Uterus (tissue), 4 donors: Measurements from ENCODE around the gene ZNF526. TPM values are rescaled to one million over a fixed set of nuclear protein-coding genes. Genes with fewer than 3 reads are reported as not detected.

Source experiments
- DNase-seq, 2 donors: peaks; one replicate each; pipeline ENCODE4 v3.0.0-alpha.2; 2019 to 2020
- H3K27ac ChIP-seq, 2 donors: fragments of 200-600 bp; sonication (generic); 1 replicate in 1 of 2; 2 replicates in 1 of 2; pipeline ENCODE4 v1.5.1; 2016 to 2018
- H3K27me3 ChIP-seq, 2 donors: fragments of 200-600 bp; sonication (generic); one replicate each; pipeline ENCODE4 v1.5.1; 2018 to 2019; ENCODE audit warnings: control low read depth in 1 of 2
- H3K36me3 ChIP-seq, 2 donors: fragments of 200-600 bp; sonication (generic); one replicate each; pipeline ENCODE4 v1.5.1; 2019; ENCODE audit warnings: control low read depth in 1 of 2
- H3K4me1 ChIP-seq, 2 donors: fragments of 200-600 bp; sonication (generic); one replicate each; pipeline ENCODE4 v1.5.1; 2018 to 2019; ENCODE audit warnings: control low read depth in 1 of 2
- H3K4me3 ChIP-seq, 2 donors: fragments of 200-600 bp; sonication (generic); 1 replicate in 1 of 2; 2 replicates in 1 of 2; pipeline ENCODE4 v1.5.1; 2018 to 2019; ENCODE audit warnings: mild to moderate bottlenecking in 1 of 2
- H3K9me3 ChIP-seq, 2 donors: fragments of 200-600 bp; sonication (generic); one replicate each; pipeline ENCODE4 v1.5.1; 2019; ENCODE audit warnings: control low read depth in 1 of 2
- POLR2A ChIP-seq, 2 donors: fragments of 450-650 bp; IDR thresholded peaks; one replicate each; pipeline ENCODE4 v1.6.1; 2016; ENCODE audit warnings: antibody characterized with exemption in 2 of 2, mild to moderate bottlenecking in 1 of 2, moderate library complexity in 1 of 2
- intact Hi-C: fragments of 100-400 bp; cut with DNase I; formaldehyde crosslinking; loops from one replicate; pipeline ENCODE4 v1.15.1; 2023; ENCODE audit warnings: low total_unique reads
- total RNA-seq, 4 donors: library from RNA; depleted of rRNA in 3 of 4; stranded (reverse); fragments of >200 nt in 3 of 4; gene quantifications; one replicate each; pipeline versions ENCODE4 v1.1.0 to v1.2.4, GENCODE V29; 2014 to 2023
- TF ChIP-seq, protein P1 (sequence below), 4 experiments: fragments of 200-600 bp in 2 of 4; fragments of 450-650 bp in 2 of 4; sonication (generic) in 2 of 4; IDR thresholded peaks; one replicate each; pipeline ENCODE4 v1.5.1; 2016 to 2019; ENCODE audit warnings: antibody characterized with exemption in 4 of 4, mild to moderate bottlenecking in 2 of 4, moderate library complexity in 1 of 4
- donor health status: DM: yes; HTN: yes; CAD: no.

Gene ZNF526
- total RNA-seq, 4 donors from 2014 or later: 1.0 to 20.6 (median 8.4) TPM

DNA sequence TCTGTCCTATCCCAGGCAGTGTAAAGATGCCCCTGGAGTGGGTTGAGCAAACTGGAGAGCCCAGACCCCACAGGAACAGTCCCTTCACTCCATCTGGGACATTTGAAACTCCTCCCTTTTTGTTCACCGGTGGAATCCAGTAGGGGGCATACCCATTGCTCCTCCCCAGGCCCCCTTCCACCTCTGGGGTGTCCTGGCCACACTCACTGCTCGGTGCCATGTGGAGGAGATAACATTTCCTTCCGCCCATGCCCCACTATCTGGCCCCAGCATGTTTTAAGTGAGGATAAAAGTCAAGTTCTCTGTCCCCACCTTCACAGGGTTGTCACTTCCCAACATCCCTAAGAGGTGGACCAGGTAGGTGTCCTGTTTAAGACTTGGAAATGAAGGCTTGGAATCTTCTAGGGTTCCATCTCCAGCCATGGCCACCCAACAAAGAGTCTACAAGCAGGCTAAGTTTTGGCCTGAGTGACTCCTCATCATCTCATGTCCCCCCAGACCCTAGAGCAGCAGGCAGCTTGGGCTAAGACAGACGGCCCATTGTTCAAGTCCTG is 9.3 kb downstream of the ZNF526 start:
- no peaks in the 10 kb centered on the region for H3K9me3 ChIP-seq
- H3K4me3 ChIP-seq: no peak overlapping the region
- H3K4me1 ChIP-seq: peaks cover 0 to 3% of the 10 kb centered on the region in 2 donors
- no peaks in the 10 kb centered on the region for H3K27me3 ChIP-seq
- DNase-seq: no peak
- intact Hi-C loops: no loop called here
- TF ChIP-seq POLR2A (IDR thresholded peaks at IDR 0.05): no peak
- TF ChIP-seq, protein P1, sequence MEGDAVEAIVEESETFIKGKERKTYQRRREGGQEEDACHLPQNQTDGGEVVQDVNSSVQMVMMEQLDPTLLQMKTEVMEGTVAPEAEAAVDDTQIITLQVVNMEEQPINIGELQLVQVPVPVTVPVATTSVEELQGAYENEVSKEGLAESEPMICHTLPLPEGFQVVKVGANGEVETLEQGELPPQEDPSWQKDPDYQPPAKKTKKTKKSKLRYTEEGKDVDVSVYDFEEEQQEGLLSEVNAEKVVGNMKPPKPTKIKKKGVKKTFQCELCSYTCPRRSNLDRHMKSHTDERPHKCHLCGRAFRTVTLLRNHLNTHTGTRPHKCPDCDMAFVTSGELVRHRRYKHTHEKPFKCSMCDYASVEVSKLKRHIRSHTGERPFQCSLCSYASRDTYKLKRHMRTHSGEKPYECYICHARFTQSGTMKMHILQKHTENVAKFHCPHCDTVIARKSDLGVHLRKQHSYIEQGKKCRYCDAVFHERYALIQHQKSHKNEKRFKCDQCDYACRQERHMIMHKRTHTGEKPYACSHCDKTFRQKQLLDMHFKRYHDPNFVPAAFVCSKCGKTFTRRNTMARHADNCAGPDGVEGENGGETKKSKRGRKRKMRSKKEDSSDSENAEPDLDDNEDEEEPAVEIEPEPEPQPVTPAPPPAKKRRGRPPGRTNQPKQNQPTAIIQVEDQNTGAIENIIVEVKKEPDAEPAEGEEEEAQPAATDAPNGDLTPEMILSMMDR (IDR thresholded peaks at IDR 0.05): no peak
- H3K27ac ChIP-seq: no peak overlapping the region
- H3K36me3 ChIP-seq: no peaks in the 10 kb centered on the region

DNA sequence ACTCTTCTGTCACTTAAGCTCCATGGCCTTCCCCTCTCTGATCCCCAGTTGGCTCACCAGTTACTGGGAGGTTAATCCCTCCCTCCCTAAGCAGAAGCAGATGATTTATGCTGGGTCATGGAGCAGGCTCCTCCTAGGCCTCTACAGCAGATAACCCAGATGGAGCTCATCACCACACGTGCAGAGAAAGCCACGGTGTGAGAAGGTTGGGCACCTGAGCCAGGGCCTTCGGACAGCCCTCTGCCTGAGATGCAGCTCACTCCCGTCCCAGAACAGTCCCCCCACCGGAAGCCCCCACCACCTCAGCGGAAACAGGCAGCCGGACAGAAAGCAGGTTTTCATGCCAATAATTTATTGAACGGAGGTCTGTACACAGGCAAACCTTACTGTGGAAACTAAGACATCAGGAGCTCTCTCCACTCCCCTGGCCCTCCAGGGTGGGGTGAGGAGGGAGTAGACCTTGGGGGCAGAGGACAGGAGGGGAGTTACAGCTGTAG is 9.8 kb downstream of the ZNF526 start:
- Histone ChIP-seq H3K27me3 (no peaks in the 10 kb centered on the region), H3K4me3 (no peak overlapping the region), H3K36me3 (no peaks in the 10 kb centered on the region), H3K27ac (no peak overlapping the region), H3K4me1 (peaks cover 0 to 3% of the 10 kb centered on the region in 2 donors), H3K9me3 (no peaks in the 10 kb centered on the region)
- no peak for TF ChIP-seq POLR2A (IDR thresholded peaks at IDR 0.05)
- TF ChIP-seq, protein P1 (IDR thresholded peaks at IDR 0.05): no peak
- no peak for DNase-seq
- intact Hi-C loops: no loop called here

DNA sequence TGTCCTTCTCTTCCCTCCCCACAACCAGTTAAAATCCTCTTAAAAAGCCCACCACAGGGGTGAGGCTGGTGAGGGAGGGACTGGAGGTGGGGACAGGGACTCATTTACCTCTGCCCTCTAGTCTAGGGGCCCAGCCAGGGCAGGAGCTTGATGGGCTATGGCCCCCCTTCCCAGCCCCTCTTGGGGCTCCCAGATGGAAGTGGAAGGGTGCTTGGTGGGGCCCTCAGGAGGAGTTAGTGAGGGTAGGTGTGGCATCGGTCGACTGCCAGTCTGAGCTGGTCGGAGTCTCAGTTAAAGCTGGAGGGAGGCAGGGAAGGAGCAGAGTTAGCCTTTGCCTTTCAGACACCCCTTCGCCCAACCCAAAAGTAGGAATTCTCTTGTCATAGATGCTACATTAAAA is 10.5 kb downstream of the ZNF526 start:
- TF ChIP-seq, protein P1 (IDR thresholded peaks at IDR 0.05): no peak
- TF ChIP-seq POLR2A (IDR thresholded peaks at IDR 0.05): no peak
- no peaks in the 10 kb centered on the region for H3K9me3 ChIP-seq
- no peaks in the 10 kb centered on the region for H3K36me3 ChIP-seq
- H3K27me3 ChIP-seq: no peaks in the 10 kb centered on the region
- intact Hi-C loops: no loop called here
- no peak for DNase-seq
- no peak overlapping the region for H3K27ac ChIP-seq
- H3K4me3 ChIP-seq: no peak overlapping the region
- peaks cover 0 to 3% of the 10 kb centered on the region in 2 donors for H3K4me1 ChIP-seq

DNA sequence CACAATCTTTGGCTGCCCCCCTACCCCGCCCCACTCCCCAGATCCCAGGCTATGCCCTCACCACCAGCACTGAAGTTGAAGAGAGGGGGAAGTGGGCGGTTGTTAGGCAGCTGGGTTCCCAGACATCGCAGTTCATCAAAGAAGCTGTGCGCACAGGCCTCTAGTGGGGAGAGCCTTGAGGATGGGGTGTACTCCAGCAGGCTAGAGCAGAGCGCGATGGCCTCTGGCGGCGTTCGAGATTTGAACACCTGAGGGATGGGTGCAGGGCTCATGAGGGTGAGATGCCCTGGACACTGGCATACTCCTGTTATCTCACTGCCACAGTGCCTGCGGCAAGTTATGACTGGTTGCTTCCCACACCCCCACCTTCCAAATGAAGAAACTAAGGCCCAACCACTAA is 12.3 kb downstream of the ZNF526 start:
- no peak for DNase-seq
- TF ChIP-seq, protein P1 (IDR thresholded peaks at IDR 0.05): no peak
- no peak for TF ChIP-seq POLR2A (IDR thresholded peaks at IDR 0.05)
- H3K36me3 ChIP-seq: no peaks in the 10 kb centered on the region
- intact Hi-C loops: no loop called here
- no peaks in the 10 kb centered on the region for H3K9me3 ChIP-seq
- H3K4me1 ChIP-seq: peaks cover 0 to 3% of the 10 kb centered on the region in 2 donors
- H3K27me3 ChIP-seq: no peaks in the 10 kb centered on the region
- no peak overlapping the region for H3K27ac ChIP-seq
- no peak overlapping the region for H3K4me3 ChIP-seq

DNA sequence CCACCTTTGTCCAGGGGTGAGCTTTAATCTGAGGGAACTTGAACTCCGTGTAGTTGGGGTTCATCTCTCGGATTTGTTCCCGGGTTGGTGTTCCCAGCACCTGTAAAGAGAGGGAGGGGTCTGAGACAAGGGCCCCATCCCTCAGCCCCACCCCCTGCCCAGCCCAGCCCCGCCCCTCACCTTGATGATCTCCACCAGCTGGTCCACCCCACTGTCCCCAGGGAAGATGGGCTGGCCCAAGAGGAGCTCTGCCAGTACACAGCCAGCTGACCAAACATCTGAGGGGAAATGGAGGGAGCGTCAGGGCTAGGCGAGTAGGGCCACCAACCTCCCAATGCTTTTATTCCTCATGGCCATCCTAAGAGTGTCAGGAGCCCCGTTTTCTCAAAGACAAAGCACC is 13.0 kb downstream of the ZNF526 start:
- H3K4me3 ChIP-seq: no peak overlapping the region
- H3K4me1 ChIP-seq: peaks cover 0 to 3% of the 10 kb centered on the region in 2 donors
- TF ChIP-seq POLR2A (IDR thresholded peaks at IDR 0.05): no peak
- TF ChIP-seq, protein P1 (IDR thresholded peaks at IDR 0.05): no peak
- DNase-seq: no peak
- H3K36me3 ChIP-seq: no peaks in the 10 kb centered on the region
- no peak overlapping the region for H3K27ac ChIP-seq
- no peaks in the 10 kb centered on the region for H3K9me3 ChIP-seq
- intact Hi-C loops: no loop called here
- H3K27me3 ChIP-seq: no peaks in the 10 kb centered on the region
